HepG2 (cell line): Measurements from ENCODE around the gene ADSS1. TPM values are rescaled to one million over a fixed set of nuclear protein-coding genes. Genes with fewer than 3 reads are reported as not detected.

Experiments used
- BHLHE40 ChIP-seq: IDR thresholded peaks from 2 replicates; pipeline ENCODE4 v1.6.1; 2011; ENCODE audit warnings: low read length, improper control_type of control experiment
- CAMTA2 ChIP-seq: sonication (generic); formaldehyde crosslinking; IDR thresholded peaks from 2 replicates; pipeline ENCODE4 v1.4.0; 2020; ENCODE audit warnings: mild to moderate bottlenecking, missing genetic modification reagents, borderline replicate concordance
- GABPA ChIP-seq, 2 experiments: IDR thresholded peaks; 2 replicates each; pipeline ENCODE4 v1.6.1; 2011 to 2016; ENCODE audit warnings: low read depth in 2 of 2, low read length in 1 of 2, missing biosample characterization in 1 of 2, missing genetic modification characterization in 1 of 2
- GATAD1 ChIP-seq: IDR thresholded peaks from 2 replicates; pipeline ENCODE4 v1.6.1; 2016; ENCODE audit warnings: missing genetic modification reagents, missing compliant biosample characterization
- HIC2 ChIP-seq: sonication (generic); formaldehyde crosslinking; IDR thresholded peaks from 2 replicates; pipeline ENCODE4 v1.9.0; 2022; ENCODE audit warnings: low read depth, missing genetic modification reagents
- HNF4G ChIP-seq, 2 experiments: sonication (generic) in 1 of 2; formaldehyde crosslinking in 1 of 2; IDR thresholded peaks; 2 replicates each; pipeline versions ENCODE4 v1.4.0 to v1.6.1; 2011 to 2020; ENCODE audit warnings: borderline replicate concordance in 2 of 2, low read depth in 2 of 2, mild to moderate bottlenecking in 2 of 2, low read length in 1 of 2, missing genetic modification reagents in 1 of 2, moderate library complexity in 1 of 2
- KDM5A ChIP-seq: fragments of 200-600 bp; sonication (generic); IDR thresholded peaks from 2 replicates; pipeline ENCODE4 v1.7.0; 2018; ENCODE audit warnings: antibody characterized with exemption, mild to moderate bottlenecking, low read length, borderline replicate concordance
- NBN ChIP-seq: fragments of 450-650 bp; conservative IDR thresholded peaks from 2 replicates; pipeline ENCODE4 v1.6.1; 2017
- RFX1 ChIP-seq: fragments of 450-650 bp; IDR thresholded peaks from 2 replicates; pipeline ENCODE4 v1.6.1; 2017
- SKIL ChIP-seq: sonication (generic); formaldehyde crosslinking; IDR thresholded peaks from 2 replicates; pipeline ENCODE4 v1.8.0; 2022; ENCODE audit warnings: missing genetic modification reagents, mild to moderate bottlenecking, moderate library complexity, borderline replicate concordance
- TAF1 ChIP-seq: sonication (generic); formaldehyde crosslinking; IDR thresholded peaks from 2 replicates; pipeline ENCODE4 v1.4.0; 2020; ENCODE audit warnings: missing genetic modification reagents
- ZBED4 ChIP-seq: sonication (generic); formaldehyde crosslinking; IDR thresholded peaks from 2 replicates; pipeline ENCODE4 v1.4.0; 2020; ENCODE audit warnings: missing genetic modification reagents, borderline replicate concordance
- ZIK1 ChIP-seq: sonication (generic); formaldehyde crosslinking; IDR thresholded peaks from 2 replicates; pipeline ENCODE4 v1.5.0; 2020; ENCODE audit warnings: mild to moderate bottlenecking, low read depth, missing genetic modification reagents, borderline replicate concordance
- ZKSCAN8 ChIP-seq: IDR thresholded peaks from 2 replicates; pipeline ENCODE4 v1.6.1; 2016; ENCODE audit warnings: borderline replicate concordance, missing genetic modification reagents, missing compliant biosample characterization
- ZNF205 ChIP-seq: IDR thresholded peaks from 2 replicates; pipeline ENCODE4 v1.6.1; 2018; ENCODE audit warnings: missing biosample characterization, missing genetic modification reagents
- ZNF317 ChIP-seq: sonication (generic); formaldehyde crosslinking; IDR thresholded peaks from 2 replicates; pipeline ENCODE4 v1.5.0; 2020; ENCODE audit warnings: mild to moderate bottlenecking, missing genetic modification reagents
- ZNF335 ChIP-seq: sonication (generic); formaldehyde crosslinking; IDR thresholded peaks from 2 replicates; pipeline ENCODE4 v1.4.0; 2020; ENCODE audit warnings: missing genetic modification reagents
- ZNF343 ChIP-seq: sonication (generic); formaldehyde crosslinking; IDR thresholded peaks from 2 replicates; pipeline ENCODE4 v1.4.0; 2020; ENCODE audit warnings: mild to moderate bottlenecking, missing genetic modification reagents
- ZNF629 ChIP-seq: sonication (generic); formaldehyde crosslinking; conservative IDR thresholded peaks from 2 replicates; pipeline ENCODE4 v1.5.0; 2020; ENCODE audit warnings: missing genetic modification reagents
- ZNF709 ChIP-seq: sonication (generic); formaldehyde crosslinking; IDR thresholded peaks from 2 replicates; pipeline ENCODE4 v1.5.0; 2020; ENCODE audit warnings: mild to moderate bottlenecking, missing genetic modification reagents
- ZSCAN25 ChIP-seq: sonication (generic); formaldehyde crosslinking; IDR thresholded peaks from 2 replicates; pipeline ENCODE4 v1.8.0; 2022; ENCODE audit warnings: mild to moderate bottlenecking, missing genetic modification reagents
- polyA plus RNA-seq, 8 experiments: library from polyadenylated mRNA; depleted of rRNA in 3 of 8; stranded (reverse) in 7 of 8; unstranded in 1 of 8; fragments of >200 nt; fragmentation: Illumina TruSeq in 4 of 8; extraction: Trizol in 4 of 8; gene quantifications; 2 replicates each; pipeline versions ENCODE4 v1.2.1 to v1.2.3, GENCODE V29; 2011 to 2016; ENCODE audit warnings: low read depth in 4 of 8, missing spikeins in 1 of 8, mixed read lengths in 1 of 8; ENCODE audit not compliant: insufficient read depth in 1 of 8
- total RNA-seq, 5 experiments: library from RNA; depleted of rRNA; stranded (reverse); fragments of >200 nt; fragmentation: Illumina TruSeq; extraction: Trizol; gene quantifications; 2 replicates each; pipeline ENCODE4 v1.2.3, GENCODE V29; 2016; ENCODE audit warnings: low read depth in 1 of 5

ADSS1 gene
- total and polyA plus RNA-seq, 2 of the 13 experiments (the other 11 are each of a cell fraction or from before 2014, with no cell fraction given): 1.0 to 36.7 TPM

GRCh38 chr14:104687601-104688504, 36.2 kb upstream of the ADSS1 start (continued):
- 0 out of 2 replicates have a peak, but pooled peaks have one; percentile 51 for TF ChIP-seq ZBED4
- TF ChIP-seq TAF1 (CRISPR knock-in tag): peak; percentile 81
- peak; percentile 99 for TF ChIP-seq HIC2 (CRISPR knock-in tag)
- 0 out of 2 replicates have a peak, but pooled peaks have one; percentile 5 for TF ChIP-seq ZNF629 (CRISPR knock-in tag)
- TF ChIP-seq ZNF709: 0 out of 2 replicates have a peak, but pooled peaks have one; percentile 58
- TF ChIP-seq GATAD1 (CRISPR knock-in tag): peak; percentile 57; the same call in 1 of the 2 replicates
- TF ChIP-seq NBN: no peak
- TF ChIP-seq ZKSCAN8 (CRISPR knock-in tag): peak; percentile 33; the same call in 1 of the 2 replicates
- peak; percentile 38; the same call in 1 of the 2 replicates for TF ChIP-seq ZNF343 (CRISPR knock-in tag)
- peak; percentile 66 for TF ChIP-seq ZNF317 (CRISPR knock-in tag)
- peak; percentile 54; the same call in 1 of the 2 replicates for TF ChIP-seq SKIL (CRISPR knock-in tag)
- TF ChIP-seq ZSCAN25: peak; percentile 94
- TF ChIP-seq BHLHE40: peak; percentile 37; the same call in 1 of the 2 replicates
- peak; percentile 87 for TF ChIP-seq HNF4G (IDR thresholded peaks at IDR 0.05; ENCODE audit: borderline replicate concordance, low read depth, low read length)
- peak; percentile 61; the same call in 1 of the 2 replicates for TF ChIP-seq HNF4G (CRISPR knock-in tag; IDR thresholded peaks at IDR 0.05; ENCODE audit: borderline replicate concordance, low read depth)
- no peak for TF ChIP-seq KDM5A
- TF ChIP-seq ZNF335: peak; percentile 98
- TF ChIP-seq GABPA (IDR thresholded peaks at IDR 0.05; ENCODE audit: low read depth, low read length): no peak
- peak; percentile 69 for TF ChIP-seq GABPA (CRISPR knock-in tag; IDR thresholded peaks at IDR 0.05; ENCODE audit: low read depth)
- TF ChIP-seq CAMTA2 (CRISPR knock-in tag): no peak; the same call in 1 of the 2 replicates
- no peak; the same call in 1 of the 2 replicates for TF ChIP-seq ZIK1 (CRISPR knock-in tag)
- no peak for TF ChIP-seq RFX1
- peak; percentile 39; the same call in 1 of the 2 replicates for TF ChIP-seq ZNF205 (CRISPR knock-in tag)
